GM13977 (cell line): Measurements from ENCODE around the gene SAMD8.
"Not testable (repeated sequence)": the region's sequence is repeated elsewhere in the genome, so short reads cannot be mapped to it uniquely, and the experiment has no call there.

Experiments
- DNase-seq: peaks from one replicate; pipeline ENCODE4 v3.0.0; 2012; ENCODE audit warnings: low spot score
- in situ Hi-C: fragments of 300-500 bp; cut with MboI; formaldehyde crosslinking; loops from one replicate; pipeline ENCODE4 v1.12.0; 2022; ENCODE audit warnings: low sequenced_read_pairs, low pct_unique_long_range_greater_than_20kb, mixed read lengths, inconsistent platforms; ENCODE audit not compliant: unreplicated experiment
- TF ChIP-seq, protein P1 (sequence below): IDR thresholded peaks from 2 replicates; pipeline ENCODE4 v1.5.1; 2012; ENCODE audit warnings: mild to moderate bottlenecking, control low read depth; ENCODE audit not compliant: insufficient read depth; ENCODE audit errors: extremely low read depth, missing control alignments

SAMD8 gene

DNA sequence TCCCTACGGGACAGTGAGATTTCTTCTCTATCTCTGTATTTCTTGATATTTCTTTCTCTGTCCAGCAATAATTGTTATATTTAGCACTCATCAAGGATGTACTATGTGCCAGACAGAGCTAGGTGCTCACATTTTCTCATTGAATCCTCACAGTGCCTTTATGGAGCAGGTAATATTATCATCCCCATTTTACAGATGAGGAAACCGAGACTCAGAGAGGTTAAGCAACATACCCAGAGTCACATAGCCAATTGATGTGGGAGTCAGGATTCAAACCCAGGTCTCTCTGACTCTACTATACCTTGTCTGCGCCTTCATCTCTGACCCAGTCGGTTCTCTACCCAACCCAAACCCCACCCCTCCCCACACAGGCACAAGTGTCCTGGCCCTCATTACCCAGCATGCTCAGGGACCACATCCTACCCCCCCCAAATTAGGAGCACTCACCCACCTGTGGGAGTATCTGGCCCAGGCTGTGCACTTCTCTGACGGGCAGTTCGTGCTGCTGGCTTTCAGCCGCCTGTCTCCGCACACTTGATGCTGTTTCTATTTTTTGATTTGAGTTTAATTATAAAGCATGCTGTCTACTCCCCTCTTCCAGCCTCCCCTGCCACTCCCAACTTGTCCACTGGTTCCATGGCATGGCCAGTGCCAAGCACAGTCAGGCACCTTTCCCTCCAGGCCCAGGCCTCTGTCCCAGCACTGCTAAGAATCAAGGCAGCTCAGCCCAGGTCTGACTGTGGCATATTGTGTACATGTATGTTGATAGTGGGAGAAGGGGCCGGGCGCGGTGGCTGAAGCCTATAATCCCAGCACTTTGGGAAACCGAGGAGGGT is 9.8 kb upstream of the SAMD8 start:
- in situ Hi-C loops: no loop called here
- TF ChIP-seq, protein P1, sequence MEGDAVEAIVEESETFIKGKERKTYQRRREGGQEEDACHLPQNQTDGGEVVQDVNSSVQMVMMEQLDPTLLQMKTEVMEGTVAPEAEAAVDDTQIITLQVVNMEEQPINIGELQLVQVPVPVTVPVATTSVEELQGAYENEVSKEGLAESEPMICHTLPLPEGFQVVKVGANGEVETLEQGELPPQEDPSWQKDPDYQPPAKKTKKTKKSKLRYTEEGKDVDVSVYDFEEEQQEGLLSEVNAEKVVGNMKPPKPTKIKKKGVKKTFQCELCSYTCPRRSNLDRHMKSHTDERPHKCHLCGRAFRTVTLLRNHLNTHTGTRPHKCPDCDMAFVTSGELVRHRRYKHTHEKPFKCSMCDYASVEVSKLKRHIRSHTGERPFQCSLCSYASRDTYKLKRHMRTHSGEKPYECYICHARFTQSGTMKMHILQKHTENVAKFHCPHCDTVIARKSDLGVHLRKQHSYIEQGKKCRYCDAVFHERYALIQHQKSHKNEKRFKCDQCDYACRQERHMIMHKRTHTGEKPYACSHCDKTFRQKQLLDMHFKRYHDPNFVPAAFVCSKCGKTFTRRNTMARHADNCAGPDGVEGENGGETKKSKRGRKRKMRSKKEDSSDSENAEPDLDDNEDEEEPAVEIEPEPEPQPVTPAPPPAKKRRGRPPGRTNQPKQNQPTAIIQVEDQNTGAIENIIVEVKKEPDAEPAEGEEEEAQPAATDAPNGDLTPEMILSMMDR: no peak
- DNase-seq: no peak

DNA sequence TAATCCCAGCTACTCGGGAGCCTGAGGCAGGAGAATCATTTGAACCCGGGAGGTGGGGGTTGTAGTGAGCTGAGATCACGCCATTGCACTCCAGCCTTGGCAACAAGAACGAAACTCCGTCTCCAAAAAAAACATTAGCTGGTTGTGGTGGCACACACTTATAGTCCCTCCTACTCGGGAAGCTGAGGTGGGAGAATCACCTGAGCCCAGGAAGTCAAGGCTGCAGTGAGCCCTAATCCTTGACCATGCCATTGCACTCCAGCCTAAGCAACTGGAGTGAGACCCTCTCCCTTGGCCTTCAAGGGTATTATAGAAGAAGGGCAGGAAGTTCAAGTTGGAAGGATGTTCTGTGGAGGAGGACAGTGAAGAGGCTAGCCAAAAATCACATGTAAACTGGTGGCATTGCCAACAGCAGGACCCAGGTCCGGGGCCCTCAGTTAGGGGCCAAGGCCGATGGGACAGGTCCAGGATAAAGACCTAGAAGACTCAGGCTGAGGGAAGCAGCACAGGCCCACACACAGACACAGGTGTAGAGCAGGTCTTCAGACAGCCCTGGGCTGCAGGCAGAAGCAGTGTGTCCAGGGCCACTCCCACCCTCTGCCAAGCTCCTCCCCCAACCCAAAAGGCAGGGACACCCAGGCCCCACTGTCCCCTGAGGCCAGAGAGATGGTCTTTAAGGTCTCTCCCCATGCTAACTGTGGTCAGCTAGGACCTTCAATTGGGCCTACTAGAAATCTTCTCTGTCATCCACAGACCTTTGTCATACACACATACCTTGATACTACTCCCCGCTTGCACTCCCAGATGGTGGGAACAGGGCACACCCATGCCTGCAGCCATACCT is 8.4 kb upstream of the SAMD8 start:
- in situ Hi-C loops: no loop called here
- no peak for DNase-seq
- TF ChIP-seq, protein P1: no peak

DNA sequence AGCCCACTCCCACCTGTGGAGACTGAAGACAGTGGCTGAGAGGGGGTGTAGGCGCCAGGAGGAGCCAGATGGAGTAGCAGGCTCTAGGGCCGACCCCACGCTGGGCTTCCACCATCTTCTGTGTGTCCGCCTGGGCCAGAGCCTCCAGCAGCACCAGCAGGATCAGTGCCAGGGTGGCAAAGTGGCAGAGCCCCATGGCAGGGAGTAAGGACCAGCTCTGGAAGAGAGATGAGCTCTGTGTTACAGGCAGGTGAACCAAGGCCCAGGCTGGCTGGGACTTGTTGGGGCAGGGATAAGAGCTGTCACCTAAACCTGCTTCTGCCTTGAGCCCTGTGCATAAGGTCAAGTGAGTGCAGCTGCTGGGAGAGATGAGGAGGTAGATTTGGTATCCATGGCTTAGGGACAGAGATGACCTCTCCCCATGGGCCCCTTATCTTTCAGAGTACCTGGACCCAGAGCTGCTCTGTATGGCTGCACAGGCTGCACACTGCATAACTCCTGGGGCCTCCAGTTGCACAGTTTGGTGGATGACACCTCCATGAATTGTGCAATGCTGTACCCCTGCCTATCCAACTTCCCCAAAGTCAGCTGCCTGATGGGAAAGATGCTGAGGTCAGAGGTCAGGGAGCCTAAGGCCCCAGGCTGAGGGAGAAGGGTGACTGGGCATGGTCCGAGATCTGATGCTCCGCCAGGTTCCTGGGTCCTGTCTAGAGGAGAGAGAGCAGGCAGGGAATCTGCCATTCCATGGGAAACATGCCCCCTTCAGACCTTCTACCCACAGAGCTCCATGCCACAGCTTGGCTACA is 7.4 kb upstream of the SAMD8 start:
- TF ChIP-seq, protein P1: no peak
- in situ Hi-C loops: no loop called here
- no peak for DNase-seq

DNA sequence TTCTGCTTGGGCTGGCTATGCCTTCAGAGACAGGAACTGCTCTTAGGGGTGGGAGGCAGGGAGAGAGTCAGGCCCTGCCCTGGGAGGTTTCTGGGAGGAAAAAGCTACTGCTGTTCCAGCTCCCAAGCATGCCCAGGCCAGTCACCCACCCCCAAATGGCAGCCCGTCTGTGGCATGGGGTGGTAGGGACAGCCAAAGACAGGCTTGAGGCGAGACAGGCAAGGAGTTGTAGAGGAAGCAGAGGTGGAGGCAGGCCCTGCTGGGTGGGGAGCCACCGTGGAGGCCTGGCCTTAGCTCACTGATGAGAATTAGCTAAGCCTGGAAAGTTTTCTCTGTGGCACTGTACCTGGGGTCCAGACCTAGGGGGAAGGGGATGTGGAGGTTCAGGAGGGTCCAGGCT is 6.6 kb upstream of the SAMD8 start:
- TF ChIP-seq, protein P1: no peak
- in situ Hi-C loops: no loop called here
- no peak for DNase-seq

DNA sequence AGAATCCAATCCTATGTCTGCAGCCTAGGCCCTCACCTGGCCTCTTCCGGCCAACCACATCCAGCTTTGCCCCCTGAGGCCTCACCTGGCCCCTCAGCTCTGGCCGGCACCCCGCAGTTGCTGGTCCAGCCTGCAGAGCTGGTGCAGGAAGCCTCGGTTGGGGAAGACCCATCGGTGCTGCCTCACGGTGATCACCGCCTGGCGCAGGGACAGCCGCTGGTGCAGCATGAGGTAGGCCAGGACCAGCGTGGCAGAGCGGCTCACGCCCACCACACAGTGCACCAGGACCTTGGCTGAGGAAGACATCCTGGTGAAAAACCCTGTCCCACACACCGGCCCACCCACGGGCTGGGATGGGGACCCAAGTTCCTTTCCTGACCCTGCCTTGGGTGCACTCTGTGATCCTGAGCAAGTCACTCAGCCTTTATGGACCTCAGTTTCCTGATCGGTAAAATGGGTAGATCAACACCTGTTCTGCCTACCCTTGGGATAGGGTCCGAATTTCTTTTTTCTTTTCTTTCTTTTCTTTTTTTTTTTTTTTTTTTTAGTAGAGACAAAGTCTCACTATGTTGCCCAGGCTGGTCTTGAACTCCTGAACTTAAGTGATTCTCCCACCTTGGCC is 5.8 kb upstream of the SAMD8 start:
- no peak for DNase-seq
- in situ Hi-C loops: no loop called here
- TF ChIP-seq, protein P1: no peak

DNA sequence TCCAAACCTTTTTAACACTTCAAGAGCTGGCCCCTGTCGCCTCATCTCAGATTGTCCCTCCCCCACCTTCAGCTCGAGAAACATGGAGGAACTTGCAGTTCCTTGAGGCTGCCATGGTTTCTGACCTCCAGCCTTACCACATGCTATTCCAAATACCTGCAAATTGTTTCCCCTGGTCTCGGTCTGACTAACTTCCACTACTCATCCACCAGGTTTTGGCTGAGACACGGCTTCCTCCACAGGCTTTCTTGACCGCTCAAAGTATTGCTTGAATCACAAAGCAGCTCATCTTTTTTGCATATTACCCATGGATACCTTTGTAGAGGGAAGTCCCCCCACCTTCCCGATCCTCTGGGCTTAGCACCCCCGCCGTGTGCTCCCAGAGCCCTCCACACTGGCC is 5.2 kb upstream of the SAMD8 start:
- TF ChIP-seq, protein P1: no peak
- DNase-seq: no peak
- in situ Hi-C loops: no loop called here

DNA sequence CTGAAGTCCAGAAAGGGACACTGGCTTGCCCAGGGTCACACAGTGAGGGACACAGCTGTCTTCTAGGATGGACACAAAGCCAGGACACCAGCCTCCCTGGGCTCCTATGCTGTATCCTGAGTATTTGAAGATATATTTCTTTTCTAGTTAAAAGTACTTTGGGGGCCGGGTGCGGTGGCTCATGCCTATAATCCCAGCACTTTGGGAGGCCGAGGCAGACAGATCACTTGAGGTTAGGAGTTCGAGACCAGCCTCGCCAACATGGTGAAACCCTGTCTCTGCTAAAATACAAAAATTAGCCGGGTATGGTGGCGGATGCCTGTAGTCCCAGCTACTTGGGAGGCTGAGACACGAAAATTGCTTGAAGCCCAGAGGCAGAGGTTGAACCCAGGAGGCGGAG is 4.6 kb upstream of the SAMD8 start:
- in situ Hi-C loops, DNase-seq: not testable (repeated sequence)
